ENCODE measurements around the gene CTBP2. TPM values are rescaled to one million over a fixed set of nuclear protein-coding genes. Genes with fewer than 3 reads are reported as not detected.

Gene CTBP2
- total and polyA plus RNA-seq, 8 donors: 21.4 to 60.8 (median 31.1) TPM

DNA sequence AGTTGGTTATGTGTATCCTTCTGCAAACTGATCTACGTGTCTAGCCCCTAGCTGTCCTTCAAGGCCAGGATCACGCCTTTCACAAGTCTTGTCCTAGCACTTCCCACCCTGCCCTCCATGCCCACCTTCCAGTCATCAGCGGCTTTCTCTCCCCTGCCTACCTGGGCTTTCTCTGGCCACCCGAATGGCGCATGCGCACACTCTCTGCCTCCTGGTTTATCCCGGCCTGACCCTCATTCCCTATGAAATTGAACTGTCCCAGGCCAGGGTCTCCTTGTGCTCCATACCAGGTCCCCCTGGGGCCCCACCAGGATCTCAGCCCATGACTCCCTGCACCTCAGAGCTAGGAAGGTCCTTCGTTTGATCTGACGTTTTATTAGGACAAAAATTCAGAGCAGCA lies 31.6 kb upstream of the CTBP2 start:
- Histone ChIP-seq H3K27me3 (no peaks in the 10 kb centered on the region), H3K27ac (no peak overlapping the region), H3K4me1 (no peaks in the 10 kb centered on the region), H3K36me3 (no peaks in the 10 kb centered on the region), H3K4me3 (no peak overlapping the region), H3K9me3 (no peaks in the 10 kb centered on the region)
- intact Hi-C loops (cut with DNase I): no loop called here
- DNase-seq (peak in 1 of 6 donors; percentile 28), FAIRE-seq (no peak), ATAC-seq (no peak)
- WGBS, 2 donors: 88 to 91% methylated on average over 9 of the region's 9 CpGs
- TF ChIP-seq, protein P1, sequence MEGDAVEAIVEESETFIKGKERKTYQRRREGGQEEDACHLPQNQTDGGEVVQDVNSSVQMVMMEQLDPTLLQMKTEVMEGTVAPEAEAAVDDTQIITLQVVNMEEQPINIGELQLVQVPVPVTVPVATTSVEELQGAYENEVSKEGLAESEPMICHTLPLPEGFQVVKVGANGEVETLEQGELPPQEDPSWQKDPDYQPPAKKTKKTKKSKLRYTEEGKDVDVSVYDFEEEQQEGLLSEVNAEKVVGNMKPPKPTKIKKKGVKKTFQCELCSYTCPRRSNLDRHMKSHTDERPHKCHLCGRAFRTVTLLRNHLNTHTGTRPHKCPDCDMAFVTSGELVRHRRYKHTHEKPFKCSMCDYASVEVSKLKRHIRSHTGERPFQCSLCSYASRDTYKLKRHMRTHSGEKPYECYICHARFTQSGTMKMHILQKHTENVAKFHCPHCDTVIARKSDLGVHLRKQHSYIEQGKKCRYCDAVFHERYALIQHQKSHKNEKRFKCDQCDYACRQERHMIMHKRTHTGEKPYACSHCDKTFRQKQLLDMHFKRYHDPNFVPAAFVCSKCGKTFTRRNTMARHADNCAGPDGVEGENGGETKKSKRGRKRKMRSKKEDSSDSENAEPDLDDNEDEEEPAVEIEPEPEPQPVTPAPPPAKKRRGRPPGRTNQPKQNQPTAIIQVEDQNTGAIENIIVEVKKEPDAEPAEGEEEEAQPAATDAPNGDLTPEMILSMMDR (IDR thresholded peaks at IDR 0.05): no peak

DNA sequence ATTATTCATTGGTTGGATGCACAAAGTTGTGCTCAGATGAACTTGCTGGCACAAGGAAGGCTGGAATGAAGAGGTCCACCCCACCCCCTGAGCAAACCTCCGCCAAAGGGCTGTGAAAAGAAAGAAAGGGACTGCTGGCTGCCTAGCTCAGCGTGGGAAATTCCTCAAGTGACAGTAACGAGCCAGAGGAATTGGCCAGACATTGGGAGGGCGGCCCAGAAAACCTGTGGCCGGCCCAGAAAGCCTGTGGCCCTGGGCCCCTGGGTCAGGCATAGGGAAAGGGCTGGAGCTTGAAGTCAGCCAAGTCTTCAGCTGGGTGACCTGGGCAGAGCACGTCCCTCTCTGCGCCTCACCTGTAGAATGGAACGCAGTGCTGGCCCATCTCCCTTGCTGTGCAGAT lies 30.6 kb upstream of the CTBP2 start:
- ATAC-seq (peak in 3 of 4 donors; percentile 36 to 53 (median 41)), DNase-seq (no peak), FAIRE-seq (no peak)
- Histone ChIP-seq H3K27me3 (no peaks in the 10 kb centered on the region), H3K4me1 (no peaks in the 10 kb centered on the region), H3K9me3 (no peaks in the 10 kb centered on the region), H3K36me3 (no peaks in the 10 kb centered on the region), H3K4me3 (no peak overlapping the region), H3K27ac (no peak overlapping the region)
- WGBS, 2 donors: 33 to 49% methylated on average over 8 of the region's 8 CpGs
- TF ChIP-seq, protein P1 (IDR thresholded peaks at IDR 0.05): no peak
- intact Hi-C loops (cut with DNase I): no loop called here

DNA sequence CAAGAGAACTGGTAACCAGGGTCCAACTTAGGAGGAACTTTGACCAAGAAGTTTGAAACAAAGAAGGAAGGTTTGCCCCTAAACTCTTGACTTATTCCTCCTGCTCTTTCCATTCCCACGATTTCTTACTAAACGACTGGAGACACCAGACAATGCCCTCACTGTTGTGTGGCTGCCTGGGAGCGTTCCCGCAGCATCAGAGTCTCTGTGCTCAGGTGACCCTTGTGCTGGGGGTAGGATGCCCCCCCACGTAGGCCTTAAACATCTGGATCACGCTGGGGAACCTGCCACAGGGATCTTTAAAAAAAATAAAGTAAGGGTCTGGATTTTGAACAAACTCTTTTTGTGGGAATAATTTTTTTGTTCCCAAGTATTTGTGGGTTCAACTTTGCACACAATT lies 30.1 kb upstream of the CTBP2 start:
- no peak for FAIRE-seq
- ATAC-seq: peak in 1 of 4 donors; percentile 35
- Histone ChIP-seq H3K4me3 (no peak overlapping the region), H3K4me1 (no peaks in the 10 kb centered on the region), H3K27ac (no peak overlapping the region), H3K9me3 (no peaks in the 10 kb centered on the region), H3K36me3 (no peaks in the 10 kb centered on the region), H3K27me3 (no peaks in the 10 kb centered on the region)
- TF ChIP-seq, protein P1 (IDR thresholded peaks at IDR 0.05): no peak
- no peak for DNase-seq
- WGBS, 2 donors: 63 to 74% methylated on average over 6 of the region's 6 CpGs
- intact Hi-C loops (cut with DNase I): no loop called here

- DNase-seq (no peak), FAIRE-seq (no peak), ATAC-seq (no peak)
- TF ChIP-seq, protein P1 (IDR thresholded peaks at IDR 0.05): no peak
- Histone ChIP-seq H3K4me1 (no peaks in the 10 kb centered on the region), H3K4me3 (no peak overlapping the region), H3K36me3 (no peaks in the 10 kb centered on the region), H3K9me3 (no peaks in the 10 kb centered on the region), H3K27me3 (no peaks in the 10 kb centered on the region), H3K27ac (no peak overlapping the region)
- intact Hi-C loops (cut with DNase I): no loop called here
- 95 to 97% methylated on average over 8 of the region's 8 CpGs for WGBS, 2 donors
These were observed 28.8 kb upstream of the CTBP2 start for GRCh38 chr10:125189162-125189561.

GRCh38 chr10:125187238-125188194 lies 27.2 kb upstream of the CTBP2 start:
- DNase-seq: peak in 2 of 6 donors; percentile 48 to 55
- Histone ChIP-seq H3K4me3 (no peak overlapping the region), H3K9me3 (no peaks in the 10 kb centered on the region), H3K27ac (no peak overlapping the region), H3K36me3 (no peaks in the 10 kb centered on the region), H3K4me1 (no peaks in the 10 kb centered on the region), H3K27me3 (no peaks in the 10 kb centered on the region)
- no peak for FAIRE-seq
- intact Hi-C loops (cut with DNase I): no loop called here
- TF ChIP-seq, protein P1 (IDR thresholded peaks at IDR 0.05): no peak
- WGBS, 2 donors: 73 to 79% methylated on average over 6 of the region's 6 CpGs
- peak in 2 of 4 donors; percentile 50 to 55 for ATAC-seq
